HG03469 (cell line): ENCODE results near the gene DHRS13.
"Not testable (repeated sequence)": the region's sequence is repeated elsewhere in the genome, so short reads cannot be mapped to it uniquely, and the experiment has no call there.

Experiments used
- ATAC-seq: cut with Tn5 transposase; IDR thresholded peaks from one replicate; pipeline ENCODE4 v1.9.1; 2021; ENCODE audit warnings: mild to moderate bottlenecking, moderate library complexity, moderate number of reproducible peaks; ENCODE audit not compliant: unreplicated experiment

Gene DHRS13

DNA sequence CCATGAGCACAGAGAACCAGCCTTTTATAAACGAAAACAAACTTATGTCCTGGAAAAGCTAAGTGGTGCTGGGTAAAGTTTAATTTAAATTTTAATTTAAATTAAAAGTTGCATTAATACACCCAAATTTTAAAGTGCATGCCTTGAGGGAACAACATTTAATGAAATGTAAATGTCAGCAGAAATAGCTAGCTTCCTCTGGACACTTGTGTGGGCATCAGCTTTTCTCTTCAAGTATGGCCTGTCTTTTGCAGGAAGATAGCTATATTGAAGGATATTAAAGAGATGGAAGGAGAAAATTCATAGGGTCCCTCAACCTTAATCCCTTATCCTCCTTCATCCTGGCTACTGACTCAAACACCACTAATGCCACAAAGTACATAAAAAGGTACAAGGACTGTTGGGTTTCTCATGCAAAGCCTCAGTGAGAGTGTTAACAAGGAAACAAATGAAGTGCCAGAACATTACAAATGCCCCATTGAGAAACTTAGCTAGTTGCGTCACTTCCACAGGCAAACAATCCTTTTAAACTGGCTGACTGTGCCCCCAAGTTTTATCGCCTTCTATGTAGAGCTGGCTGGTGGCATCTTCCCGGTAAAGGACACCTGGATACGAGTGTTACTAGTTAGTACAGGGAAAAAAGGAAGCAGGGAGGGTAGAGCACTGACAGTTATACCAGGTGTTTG lies 34.3 kb upstream of the DHRS13 start:
- no peak for ATAC-seq

GRCh38 chr17:28935744-28936460 lies 33.0 kb upstream of the DHRS13 start:
- no peak for ATAC-seq

- not testable (repeated sequence) for ATAC-seq
Measured at GRCh38 chr17:28934508-28934907, 31.6 kb upstream of the DHRS13 start.

- no peak for ATAC-seq
Measured at GRCh38 chr17:28929787-28930186, 26.9 kb upstream of the DHRS13 start.

DNA sequence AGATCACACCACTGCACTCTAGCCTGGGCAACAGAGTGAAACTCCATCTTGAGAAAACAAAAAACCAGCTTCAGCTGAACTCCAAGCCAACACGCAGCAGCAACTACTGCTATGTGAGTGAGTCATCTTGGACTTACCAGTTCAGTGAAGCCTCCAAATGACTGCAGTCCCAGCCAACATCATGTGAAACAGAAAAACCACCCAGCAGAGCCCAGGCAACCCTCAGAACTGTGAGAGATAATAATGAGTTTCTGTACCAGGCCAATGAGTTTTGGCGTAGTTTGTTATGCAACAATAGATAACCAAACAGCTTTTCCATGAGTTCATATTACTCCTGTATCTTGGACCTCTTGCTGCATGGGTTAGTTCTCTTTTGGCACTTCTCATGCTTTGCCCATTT lies 25.2 kb upstream of the DHRS13 start:
- no peak for ATAC-seq

- no peak for ATAC-seq
Measured at GRCh38 chr17:28926786-28927185, 23.9 kb upstream of the DHRS13 start.

GRCh38 chr17:28926366-28926765 lies 23.5 kb upstream of the DHRS13 start:
- no peak for ATAC-seq

DNA sequence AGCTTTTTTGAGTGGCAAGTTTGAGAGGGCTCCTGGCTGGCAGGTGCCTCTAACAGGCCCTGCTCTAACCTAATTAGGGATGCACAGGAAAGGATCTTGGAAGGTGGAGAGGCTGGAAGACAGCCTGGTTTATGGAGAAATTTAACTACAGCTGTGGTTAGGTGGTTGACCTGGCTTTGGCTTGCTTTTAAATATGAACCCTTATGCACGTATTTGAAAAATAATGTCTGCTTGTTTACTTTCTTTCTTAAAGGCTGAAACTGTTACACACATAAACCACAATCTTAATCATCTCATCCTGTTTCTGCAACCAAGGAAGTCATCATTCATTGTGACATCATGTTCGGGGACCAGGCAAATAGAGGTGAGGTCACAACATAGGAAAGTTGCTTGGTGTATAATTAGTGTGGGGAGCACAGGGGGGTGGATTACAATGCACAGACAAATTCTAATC lies 23.1 kb upstream of the DHRS13 start:
- ATAC-seq: no peak

DNA sequence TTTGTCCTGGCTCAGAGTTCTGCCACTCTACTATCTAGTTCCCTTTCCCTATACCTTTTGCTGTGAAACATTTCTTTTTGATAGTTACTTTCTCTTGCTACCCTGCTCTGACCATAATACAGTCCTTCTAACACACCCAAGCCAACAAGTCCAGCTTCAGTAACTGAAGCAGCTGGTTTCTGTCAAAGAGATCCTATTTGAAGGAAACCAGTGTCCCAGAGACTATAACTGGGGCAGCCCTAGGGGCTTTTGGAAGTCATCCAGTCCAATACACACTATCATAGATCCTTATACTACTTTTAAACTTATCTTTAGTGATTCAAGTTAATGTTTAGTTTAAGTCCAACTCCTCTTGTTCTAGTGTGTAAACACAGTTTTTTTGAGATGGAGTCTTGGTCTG lies 17.3 kb upstream of the DHRS13 start:
- no peak for ATAC-seq

DNA sequence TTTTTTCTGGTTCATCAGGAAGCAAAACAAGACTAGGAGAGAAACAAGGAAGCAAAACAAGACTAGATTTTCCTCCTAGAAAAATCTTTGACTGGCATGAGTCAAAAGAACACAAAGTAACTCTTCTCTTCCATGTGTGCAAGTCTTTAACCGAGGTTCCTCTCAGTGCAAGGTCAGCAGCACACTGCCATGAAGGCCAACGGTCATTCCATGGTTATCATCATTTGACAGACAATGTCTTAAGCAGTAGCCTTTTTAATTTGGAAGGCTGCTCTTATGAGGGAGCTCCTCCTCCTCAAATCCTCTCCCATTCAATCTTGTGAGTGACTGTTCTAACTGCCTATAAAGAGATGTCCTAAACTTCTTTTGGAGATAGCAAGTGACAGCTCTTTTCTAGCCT lies 15.4 kb upstream of the DHRS13 start:
- ATAC-seq: no peak

GRCh38 chr17:28917465-28917864 lies 14.6 kb upstream of the DHRS13 start:
- ATAC-seq: no peak

- no peak for ATAC-seq
Measured at GRCh38 chr17:28917029-28917428, 14.2 kb upstream of the DHRS13 start.

DNA sequence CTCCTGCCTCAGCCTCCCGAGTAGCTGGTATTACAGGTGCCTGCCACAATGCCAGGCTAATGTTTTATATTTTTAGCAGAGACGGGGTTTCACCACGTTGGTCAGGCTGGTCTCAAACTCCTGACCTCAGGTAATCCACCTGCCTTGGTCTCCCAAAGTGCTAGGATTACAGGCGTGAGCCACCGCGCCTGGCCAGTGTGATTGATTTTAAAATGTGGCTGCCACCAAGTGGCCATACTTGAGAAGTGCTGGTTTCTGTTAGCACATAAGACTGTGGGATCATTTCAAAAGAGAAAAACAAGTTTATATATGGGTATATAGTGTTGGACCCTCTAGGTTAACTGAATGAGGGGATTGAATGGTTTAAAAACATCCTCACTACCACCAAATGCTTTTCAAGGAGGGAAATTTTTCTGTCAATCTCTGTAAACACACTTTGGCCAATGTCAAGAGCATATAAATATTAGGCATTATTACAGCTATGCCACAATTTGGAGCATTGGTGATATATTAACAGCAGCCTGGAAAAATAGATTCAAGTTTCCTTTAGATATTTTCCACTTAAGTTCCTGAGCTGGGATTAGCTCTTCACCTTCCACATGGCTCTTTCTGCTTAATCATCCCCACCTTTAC lies 13.5 kb upstream of the DHRS13 start:
- no peak for ATAC-seq

DNA sequence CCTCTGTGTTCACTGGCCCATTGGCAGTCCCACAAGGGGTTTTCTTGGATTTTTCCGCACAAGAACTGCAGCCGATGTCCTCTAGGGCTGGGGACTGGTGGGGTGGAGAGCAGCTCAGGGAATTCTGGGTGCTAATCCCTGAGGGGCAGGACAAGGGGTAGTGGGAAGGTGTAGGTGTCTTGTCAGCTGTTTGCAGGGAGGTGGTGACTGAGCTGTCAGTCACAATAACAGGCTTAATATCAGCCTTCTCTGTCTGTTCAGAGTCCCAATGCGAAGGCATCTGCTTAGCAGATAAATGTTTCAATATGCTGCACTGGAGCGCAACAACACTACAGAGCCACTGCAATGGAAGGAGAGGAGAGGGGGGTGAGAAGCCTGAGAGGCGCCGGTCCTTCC lies 10.1 kb upstream of the DHRS13 start:
- no peak for ATAC-seq

DNA sequence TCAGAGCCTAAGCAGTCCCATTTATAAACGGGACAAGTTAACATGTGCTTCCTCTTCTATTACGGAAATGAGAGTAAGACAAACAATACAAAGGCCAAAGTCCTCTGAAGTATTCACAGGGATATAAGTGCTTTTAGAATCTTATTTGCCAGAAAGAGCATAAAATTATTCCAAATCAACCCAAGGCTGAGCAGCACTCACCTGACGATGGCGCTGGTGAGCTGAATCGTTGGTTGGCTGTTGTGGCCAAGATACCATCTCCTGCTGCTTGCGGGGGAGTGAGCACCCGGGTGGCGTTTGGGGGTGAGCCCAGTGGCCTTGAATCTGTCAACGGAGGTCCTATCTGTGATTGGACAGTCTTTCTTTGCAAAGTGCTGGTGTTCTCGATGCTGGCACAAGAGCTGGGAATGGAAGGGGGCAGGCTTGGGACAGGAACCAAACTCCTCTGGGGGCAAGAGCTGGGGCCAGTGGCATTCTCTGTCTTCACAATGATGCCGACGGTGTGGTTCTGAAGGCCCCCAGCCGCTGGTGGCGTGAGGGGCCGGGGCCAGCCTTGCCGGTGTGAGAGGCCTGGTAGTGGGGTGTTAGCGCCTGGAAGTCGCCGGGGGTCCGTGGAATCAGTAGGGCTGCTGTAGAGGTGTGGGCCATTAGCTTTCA lies 9.5 kb upstream of the DHRS13 start:
- no peak for ATAC-seq

DNA sequence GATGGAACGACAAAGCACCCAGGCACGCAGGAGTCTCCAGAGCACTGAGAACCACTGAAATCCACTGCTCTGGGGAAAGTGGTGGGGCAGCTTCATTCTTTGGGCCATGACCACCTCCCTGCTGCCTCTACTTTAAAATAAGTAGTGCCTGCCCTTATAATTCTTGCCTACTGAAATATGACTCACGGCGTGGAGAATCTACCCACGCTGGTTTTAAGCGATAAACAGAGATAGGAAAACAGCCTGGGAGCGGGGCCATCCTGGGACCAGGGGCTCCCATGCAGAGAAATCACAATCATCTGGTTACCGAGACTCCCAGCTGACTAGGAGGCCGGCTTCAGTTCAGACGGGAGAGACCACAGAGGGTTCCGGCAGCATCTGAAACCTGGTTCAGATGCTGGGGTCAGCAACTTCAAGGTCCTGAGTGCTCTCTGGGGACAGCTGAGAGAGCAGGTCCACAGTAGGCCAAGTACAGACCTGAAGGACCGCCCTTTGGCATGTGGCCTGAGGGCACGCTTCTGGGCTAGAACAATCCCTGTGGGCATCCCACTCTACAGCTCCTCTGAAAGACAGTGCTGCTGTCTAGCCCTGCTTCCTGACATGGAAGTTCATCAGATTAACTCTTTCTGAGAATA lies 8.6 kb upstream of the DHRS13 start:
- no peak for ATAC-seq

DNA sequence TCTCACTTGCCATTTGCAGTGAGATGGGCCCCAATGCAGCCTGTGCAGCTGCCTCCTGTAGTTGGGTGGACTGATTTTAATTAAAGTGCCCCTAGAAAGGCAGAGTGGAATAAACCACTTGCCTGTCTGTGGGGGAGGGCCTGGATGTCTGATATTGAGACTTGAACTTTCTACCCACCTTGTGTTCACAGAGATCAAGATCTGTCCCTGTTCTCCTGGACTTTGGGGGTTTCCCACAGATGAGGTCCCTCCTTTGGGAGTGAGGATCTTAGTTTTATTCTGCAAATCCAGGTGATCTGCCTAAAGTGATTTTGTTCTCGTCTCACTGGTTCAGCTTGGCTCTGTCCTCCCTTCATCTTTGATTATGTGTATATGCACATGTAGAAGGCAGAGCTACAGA lies 7.7 kb upstream of the DHRS13 start:
- ATAC-seq: no peak

GRCh38 chr17:28908640-28909167 lies 5.8 kb upstream of the DHRS13 start:
- no peak for ATAC-seq

DNA sequence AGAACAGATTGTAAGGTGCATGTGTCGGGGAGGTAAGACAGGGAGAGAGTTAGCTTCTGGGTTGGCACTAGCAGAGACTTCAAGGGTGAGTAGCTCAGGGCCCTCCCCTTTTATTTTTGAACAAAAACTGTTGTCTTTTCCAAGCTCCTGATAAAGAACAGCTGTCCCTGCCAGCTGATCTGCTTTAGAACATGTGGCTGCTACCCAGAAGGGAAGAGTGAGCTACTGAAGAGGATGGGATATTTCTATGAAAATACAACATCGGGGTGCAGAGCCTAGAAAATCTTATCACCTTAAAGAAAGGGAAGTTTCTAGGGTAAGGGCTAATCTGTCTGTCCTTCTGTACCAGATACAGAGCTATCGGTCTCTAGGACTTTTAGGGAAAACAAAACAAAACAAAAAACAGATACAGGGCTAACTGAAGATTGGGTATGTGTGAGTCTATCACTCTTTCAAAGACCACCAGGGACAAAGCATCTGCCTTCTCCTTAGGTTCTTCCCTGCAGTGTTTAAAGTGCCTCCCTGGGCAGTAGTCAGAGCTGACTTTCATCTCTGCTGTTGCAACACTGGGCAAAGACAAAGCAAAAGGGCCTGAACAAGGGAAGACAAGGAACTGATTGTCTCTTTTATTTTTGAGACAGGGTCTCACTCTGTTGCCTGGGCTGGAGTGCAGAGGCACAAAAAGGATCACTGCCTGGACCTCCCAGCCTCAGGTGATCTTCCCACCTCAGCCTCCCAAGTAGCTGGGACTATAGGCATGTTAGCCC lies 5.0 kb upstream of the DHRS13 start:
- ATAC-seq: no peak
